Measurements from ENCODE around the gene KLF13. TPM values are rescaled to one million over a fixed set of nuclear protein-coding genes. Genes with fewer than 3 reads are reported as not detected.
A peak's percentile ranks its signal among the peaks of the same experiment; 100 is the strongest.

The KLF13 gene
- total RNA-seq, 2 donors from 2014 or later: 18.7 to 18.9 TPM

- TF ChIP-seq CTCF (conservative IDR thresholded peaks at IDR 0.05): no peak
- Histone ChIP-seq H3K9ac (ENCODE audit: extremely low read depth, low read length, poor library complexity, severe bottlenecking) (no peak overlapping the region), H3K4me3 (ENCODE audit: low read length) (no peak overlapping the region)
Observed at GRCh38 chr15:31375772-31376171, 49.1 kb downstream of the KLF13 start.

GRCh38 chr15:31376511-31376910, 49.9 kb downstream of the KLF13 start:
- TF ChIP-seq CTCF (conservative IDR thresholded peaks at IDR 0.05): no peak
- Mint-ChIP-seq H3K27ac (no peak overlapping the region), H3K4me1 (peaks cover 8% of the 10 kb centered on the region), H3K27me3 (ENCODE audit: insufficient read depth) (no peaks in the 10 kb centered on the region), H3K4me3 (no peak overlapping the region), H3K9me3 (peaks cover 7% of the 10 kb centered on the region), H3K36me3 (ENCODE audit: low read depth) (peaks cover 17% of the 10 kb centered on the region)
- H3K4me3 ChIP-seq (ENCODE audit: low read length): no peak overlapping the region
- no peak overlapping the region for H3K27ac ChIP-seq (ENCODE audit: low read depth, low read length)
- no peak for DNase-seq
- H3K36me3 ChIP-seq (ENCODE audit: control insufficient read depth, insufficient read depth, low read length): no peaks in the 10 kb centered on the region
- no peaks in the 10 kb centered on the region for H3K4me1 ChIP-seq (ENCODE audit: control insufficient read depth, insufficient read depth, low read length)
- H3K27me3 ChIP-seq (ENCODE audit: control insufficient read depth, insufficient read depth, low read length, poor library complexity, severe bottlenecking): no peaks in the 10 kb centered on the region
- H3K9me3 ChIP-seq (ENCODE audit: control insufficient read depth, low read length): peaks cover 5% of the 10 kb centered on the region
- WGBS, 2 experiments (ENCODE audit: insufficient coverage in 1 of 2, insufficient read length in 1 of 2): 86% methylated on average over 6 to 10 of the region's 11 CpGs
- no peak overlapping the region for H3K9ac ChIP-seq (ENCODE audit: extremely low read depth, low read length, poor library complexity, severe bottlenecking)

More at GRCh38 chr15:31375772-31376171, 49.1 kb downstream of the KLF13 start:
- H3K36me3 Mint-ChIP-seq (ENCODE audit: low read depth): peaks cover 13% of the 10 kb centered on the region
- H3K36me3 ChIP-seq (ENCODE audit: control insufficient read depth, insufficient read depth, low read length): no peaks in the 10 kb centered on the region
- H3K9me3 Mint-ChIP-seq: peaks cover 2% of the 10 kb centered on the region
- no peaks in the 10 kb centered on the region for H3K27me3 Mint-ChIP-seq (ENCODE audit: insufficient read depth)
- DNase-seq: no peak
- no peaks in the 10 kb centered on the region for H3K27me3 ChIP-seq (ENCODE audit: control insufficient read depth, insufficient read depth, low read length, poor library complexity, severe bottlenecking)
- H3K4me1 Mint-ChIP-seq: peaks cover 8% of the 10 kb centered on the region
- H3K27ac ChIP-seq (ENCODE audit: low read depth, low read length): no peak overlapping the region
- H3K27ac Mint-ChIP-seq: no peak overlapping the region
- H3K4me1 ChIP-seq (ENCODE audit: control insufficient read depth, insufficient read depth, low read length): no peaks in the 10 kb centered on the region
- 91 to 100% methylated on average over 1 to 8 of the region's 8 CpGs for WGBS, 2 experiments (ENCODE audit: insufficient coverage in 1 of 2, insufficient read length in 1 of 2)
- no peak overlapping the region for H3K4me3 Mint-ChIP-seq
- H3K9me3 ChIP-seq (ENCODE audit: control insufficient read depth, low read length): peaks cover 4% of the 10 kb centered on the region

GRCh38 chr15:31377030-31377429, 50.4 kb downstream of the KLF13 start:
- peaks cover 7% of the 10 kb centered on the region for H3K9me3 Mint-ChIP-seq
- H3K36me3 Mint-ChIP-seq (ENCODE audit: low read depth): peaks cover 21% of the 10 kb centered on the region
- no peak for DNase-seq
- no peak overlapping the region for H3K27ac Mint-ChIP-seq
- no peaks in the 10 kb centered on the region for H3K27me3 Mint-ChIP-seq (ENCODE audit: insufficient read depth)
- peaks cover 5% of the 10 kb centered on the region for H3K9me3 ChIP-seq (ENCODE audit: control insufficient read depth, low read length)
- WGBS, 2 experiments (ENCODE audit: insufficient coverage in 1 of 2, insufficient read length in 1 of 2): 87 to 89% methylated on average over 4 to 9 of the region's 9 CpGs
- no peaks in the 10 kb centered on the region for H3K4me1 ChIP-seq (ENCODE audit: control insufficient read depth, insufficient read depth, low read length)
- no peak overlapping the region for H3K9ac ChIP-seq (ENCODE audit: extremely low read depth, low read length, poor library complexity, severe bottlenecking)
- no peaks in the 10 kb centered on the region for H3K36me3 ChIP-seq (ENCODE audit: control insufficient read depth, insufficient read depth, low read length)
- H3K4me3 ChIP-seq (ENCODE audit: low read length): no peak overlapping the region
- H3K4me1 Mint-ChIP-seq: peaks cover 8% of the 10 kb centered on the region
- peak; percentile 24 for TF ChIP-seq CTCF (conservative IDR thresholded peaks at IDR 0.05)
- H3K27me3 ChIP-seq (ENCODE audit: control insufficient read depth, insufficient read depth, low read length, poor library complexity, severe bottlenecking): no peaks in the 10 kb centered on the region
- H3K27ac ChIP-seq (ENCODE audit: low read depth, low read length): no peak overlapping the region
- H3K4me3 Mint-ChIP-seq: no peak overlapping the region
